ENCODE measurements around the gene ABCA12. TPM values are rescaled to one million over a fixed set of nuclear protein-coding genes. Genes with fewer than 3 reads are reported as not detected.

The ABCA12 gene
- total and polyA plus RNA-seq, 2 of the 13 experiments (the other 11 are each of a cell fraction or from before 2014, with no cell fraction given) = 0.02 to 0.07 TPM

DNA sequence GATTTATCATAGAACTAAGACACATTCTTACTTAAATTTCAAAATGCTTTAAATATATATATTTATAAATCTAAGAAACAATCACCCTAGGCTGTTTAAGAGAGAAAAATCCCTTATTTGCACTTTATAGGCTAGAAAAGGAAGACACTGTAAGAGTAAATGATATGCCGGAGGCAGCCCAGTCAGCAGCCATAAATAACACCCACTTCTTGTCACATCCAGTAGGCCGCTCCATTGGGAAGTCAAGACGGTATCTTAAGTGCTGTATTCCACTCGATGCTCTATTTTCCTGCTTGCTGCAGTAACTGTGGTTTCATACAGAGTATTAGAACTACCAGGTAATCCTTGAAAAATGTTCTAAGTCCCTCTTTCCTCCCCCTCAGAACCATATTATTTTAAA lies 57.9 kb downstream of the ABCA12 start:
- TF ChIP-seq, protein P1, sequence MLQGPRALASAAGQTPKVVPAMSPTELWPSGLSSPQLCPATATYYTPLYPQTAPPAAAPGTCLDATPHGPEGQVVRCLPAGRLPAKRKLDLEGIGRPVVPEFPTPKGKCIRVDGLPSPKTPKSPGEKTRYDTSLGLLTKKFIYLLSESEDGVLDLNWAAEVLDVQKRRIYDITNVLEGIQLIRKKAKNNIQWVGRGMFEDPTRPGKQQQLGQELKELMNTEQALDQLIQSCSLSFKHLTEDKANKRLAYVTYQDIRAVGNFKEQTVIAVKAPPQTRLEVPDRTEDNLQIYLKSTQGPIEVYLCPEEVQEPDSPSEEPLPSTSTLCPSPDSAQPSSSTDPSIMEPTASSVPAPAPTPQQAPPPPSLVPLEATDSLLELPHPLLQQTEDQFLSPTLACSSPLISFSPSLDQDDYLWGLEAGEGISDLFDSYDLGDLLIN (CRISPR knock-in tag; IDR thresholded peaks at IDR 0.05; ENCODE audit: borderline replicate concordance) = no peak
- TF ChIP-seq ZNF296 (CRISPR knock-in tag; conservative IDR thresholded peaks at IDR 0.05) (no peak), ZFP36L2 (CRISPR knock-in tag; IDR thresholded peaks at IDR 0.05) (no peak), XBP1 (CRISPR knock-in tag; IDR thresholded peaks at IDR 0.05) (no peak), ZNF549 (CRISPR knock-in tag; IDR thresholded peaks at IDR 0.05) (no peak), NFRKB (IDR thresholded peaks at IDR 0.05) (no peak), KLF6 (CRISPR knock-in tag; IDR thresholded peaks at IDR 0.05) (no peak), RXRA (CRISPR knock-in tag; IDR thresholded peaks at IDR 0.05) (no peak), ZNF558 (CRISPR knock-in tag; IDR thresholded peaks at IDR 0.05; ENCODE audit: borderline replicate concordance) (no peak), ZNF777 (CRISPR knock-in tag; IDR thresholded peaks at IDR 0.05) (no peak)
- TF ChIP-seq, protein P2, sequence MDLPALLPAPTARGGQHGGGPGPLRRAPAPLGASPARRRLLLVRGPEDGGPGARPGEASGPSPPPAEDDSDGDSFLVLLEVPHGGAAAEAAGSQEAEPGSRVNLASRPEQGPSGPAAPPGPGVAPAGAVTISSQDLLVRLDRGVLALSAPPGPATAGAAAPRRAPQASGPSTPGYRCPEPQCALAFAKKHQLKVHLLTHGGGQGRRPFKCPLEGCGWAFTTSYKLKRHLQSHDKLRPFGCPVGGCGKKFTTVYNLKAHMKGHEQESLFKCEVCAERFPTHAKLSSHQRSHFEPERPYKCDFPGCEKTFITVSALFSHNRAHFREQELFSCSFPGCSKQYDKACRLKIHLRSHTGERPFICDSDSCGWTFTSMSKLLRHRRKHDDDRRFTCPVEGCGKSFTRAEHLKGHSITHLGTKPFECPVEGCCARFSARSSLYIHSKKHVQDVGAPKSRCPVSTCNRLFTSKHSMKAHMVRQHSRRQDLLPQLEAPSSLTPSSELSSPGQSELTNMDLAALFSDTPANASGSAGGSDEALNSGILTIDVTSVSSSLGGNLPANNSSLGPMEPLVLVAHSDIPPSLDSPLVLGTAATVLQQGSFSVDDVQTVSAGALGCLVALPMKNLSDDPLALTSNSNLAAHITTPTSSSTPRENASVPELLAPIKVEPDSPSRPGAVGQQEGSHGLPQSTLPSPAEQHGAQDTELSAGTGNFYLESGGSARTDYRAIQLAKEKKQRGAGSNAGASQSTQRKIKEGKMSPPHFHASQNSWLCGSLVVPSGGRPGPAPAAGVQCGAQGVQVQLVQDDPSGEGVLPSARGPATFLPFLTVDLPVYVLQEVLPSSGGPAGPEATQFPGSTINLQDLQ (CRISPR knock-in tag; IDR thresholded peaks at IDR 0.05) = no peak
- TF ChIP-seq, protein P3, sequence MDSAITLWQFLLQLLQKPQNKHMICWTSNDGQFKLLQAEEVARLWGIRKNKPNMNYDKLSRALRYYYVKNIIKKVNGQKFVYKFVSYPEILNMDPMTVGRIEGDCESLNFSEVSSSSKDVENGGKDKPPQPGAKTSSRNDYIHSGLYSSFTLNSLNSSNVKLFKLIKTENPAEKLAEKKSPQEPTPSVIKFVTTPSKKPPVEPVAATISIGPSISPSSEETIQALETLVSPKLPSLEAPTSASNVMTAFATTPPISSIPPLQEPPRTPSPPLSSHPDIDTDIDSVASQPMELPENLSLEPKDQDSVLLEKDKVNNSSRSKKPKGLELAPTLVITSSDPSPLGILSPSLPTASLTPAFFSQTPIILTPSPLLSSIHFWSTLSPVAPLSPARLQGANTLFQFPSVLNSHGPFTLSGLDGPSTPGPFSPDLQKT (CRISPR knock-in tag; IDR thresholded peaks at IDR 0.05; ENCODE audit: borderline replicate concordance) = no peak
- Histone ChIP-seq H3K79me2 (ENCODE audit: insufficient read depth, low read length) (no peaks in the 10 kb centered on the region), H3K36me3 (replicated peaks in 1 of 2; ENCODE audit: control insufficient read depth in 1 of 2, insufficient read depth in 2 of 2, low read length in 2 of 2) (no peaks in the 10 kb centered on the region), H3K4me3 (replicated peaks in 1 of 3; ENCODE audit: insufficient read depth in 1 of 3, low read depth in 2 of 3, low read length in 3 of 3) (no peak overlapping the region), H2AFZ (ENCODE audit: low read length) (no peak overlapping the region), H3K27me3 (ENCODE audit: control insufficient read depth in 1 of 2, insufficient read depth in 2 of 2, low read length in 2 of 2) (no peaks in the 10 kb centered on the region; a peak in 1 of 5 replicates), H3K9me3 (ENCODE audit: low read length) (no peaks in the 10 kb centered on the region), H4K20me1 (ENCODE audit: insufficient read depth, low read length) (no peaks in the 10 kb centered on the region), H3K9ac (ENCODE audit: insufficient read depth, low read depth, low read length) (no peak overlapping the region), H3K27ac (ENCODE audit: extremely low read length, insufficient read depth, low read length) (no peak overlapping the region), H3K4me2 (ENCODE audit: low read depth, low read length) (no peak overlapping the region), H3K4me1 (ENCODE audit: insufficient read depth, low read length) (no peaks in the 10 kb centered on the region)
- FAIRE-seq (no peak), DNase-seq (ENCODE audit: low spot score) (no peak), ATAC-seq (no peak)
- intact Hi-C loops (cut with micrococcal nuclease; ENCODE audit: unreplicated experiment) = no loop called here
- BruUV-seq (replicated peaks) = no TSS peak
- WGBS (ENCODE audit: low lambda C conversion rate) = 42% methylated on average over 4 of the region's 4 CpGs
- ChIA-PET CTCF (ENCODE audit: low intra/inter-chr PET ratio, low total read pairs) (no interaction called here), POLR2A (no interaction called here)
- in situ Hi-C loops (cut with HindIII; ENCODE audit: extremely low pct_ligation_motif_present, low pct_unique_long_range_greater_than_20kb) = no loop called here

Data from HepG2 (cell line).